CD4-positive, alpha-beta T cell (primary cell): ENCODE results near the gene TMEM150B. TPM values are rescaled to one million over a fixed set of nuclear protein-coding genes. Genes with fewer than 3 reads are reported as not detected.

Source experiments
- ATAC-seq: fragments of 200-7000 bp; cut with Tn5 transposase; one replicate; pipeline ENCODE4 v1.10.0; 2022; ENCODE audit warnings: mild to moderate bottlenecking; ENCODE audit not compliant: poor library complexity
- CTCF ChIA-PET: fragments of 350-600 bp; sonication (Branson Sonifier 250); formaldehyde crosslinking; loops from one replicate; lab custom pipeline; 2021; ENCODE audit warnings: antibody characterized with exemption, inconsistent platforms; lab: Charles Lee
- POLR2A ChIA-PET: fragments of 350-600 bp; sonication (Branson Sonifier 250); formaldehyde crosslinking; loops from one replicate; lab custom pipeline; 2021; ENCODE audit warnings: antibody characterized with exemption, inconsistent platforms; lab: Charles Lee
- DNase-seq, 14 experiments: peaks; one replicate each; pipeline ENCODE4 v3.0.0-alpha.2; 2013 to 2020; ENCODE audit warnings: mixed read lengths in 2 of 14
- H3K27ac ChIP-seq, 2 donors: one replicate each; pipeline versions ENCODE4 v1.5.1 to v1.7.0; 2013; ENCODE audit warnings: low read length in 2 of 2, low read depth in 1 of 2, mild to moderate bottlenecking in 1 of 2
- H3K27me3 ChIP-seq, 2 experiments: 1 replicate in 1 of 2; 2 replicates in 1 of 2; pipeline versions ENCODE4 v1.6.1 to v1.7.0; 2013; ENCODE audit warnings: low read length in 2 of 2, control low read depth in 1 of 2, mild to moderate bottlenecking in 1 of 2, moderate library complexity in 1 of 2; ENCODE audit not compliant: insufficient read depth in 2 of 2, control insufficient read depth in 1 of 2
- H3K36me3 ChIP-seq: one replicate; pipeline ENCODE4 v1.6.1; 2013; ENCODE audit warnings: low read length, control low read depth; ENCODE audit not compliant: insufficient read depth
- H3K4me1 ChIP-seq: one replicate; pipeline ENCODE4 v1.6.1; 2013; ENCODE audit warnings: low read length, control low read depth; ENCODE audit not compliant: insufficient read depth
- H3K4me3 ChIP-seq: one replicate; pipeline ENCODE4 v1.5.1; 2013; ENCODE audit warnings: mild to moderate bottlenecking, low read length, moderate library complexity
- H3K9me3 ChIP-seq, 2 experiments: 1 replicate in 1 of 2; 2 replicates in 1 of 2; pipeline versions ENCODE4 v1.6.1 to v1.7.0; 2013; ENCODE audit warnings: low read length in 2 of 2, mild to moderate bottlenecking in 2 of 2, control low read depth in 1 of 2, moderate library complexity in 1 of 2; ENCODE audit not compliant: control insufficient read depth in 1 of 2, insufficient read depth in 1 of 2
- H3K27ac Mint-ChIP-seq: one replicate; pipeline ENCODE4 v1.8.0; 2020; ENCODE audit warnings: mixed read lengths
- H3K27me3 Mint-ChIP-seq: one replicate; pipeline ENCODE4 v1.8.0; 2021; ENCODE audit warnings: mixed read lengths
- H3K36me3 Mint-ChIP-seq: one replicate; pipeline ENCODE4 v1.8.0; 2021; ENCODE audit warnings: low read depth, mixed read lengths
- H3K4me1 Mint-ChIP-seq: one replicate; pipeline ENCODE4 v1.8.0; 2021; ENCODE audit warnings: low read depth, mixed read lengths
- H3K4me3 Mint-ChIP-seq: one replicate; pipeline ENCODE4 v1.8.0; 2020; ENCODE audit warnings: mild to moderate bottlenecking, mixed read lengths
- H3K9me3 Mint-ChIP-seq: one replicate; pipeline ENCODE4 v1.8.0; 2020; ENCODE audit warnings: mixed read lengths
- intact Hi-C, 2 experiments: fragments of 100-400 bp; cut with DNase I in 1 of 2; cut with micrococcal nuclease in 1 of 2; formaldehyde crosslinking; loops; one replicate each; pipeline versions ENCODE4 v1.15.1 to v1.9.0; 2023 to 2025; cut with DNase I, micrococcal nuclease
- total RNA-seq, 174 experiments: library from RNA in 2 of 174; stranded (reverse) in 2 of 174; gene quantifications; one replicate each; pipeline ENCODE4 v1.2.3 and lab custom pipeline; 2021 to 2026
- TF ChIP-seq, protein P1 (sequence below): fragments of 200-600 bp; IDR thresholded peaks from one replicate; pipeline ENCODE4 v1.8.0; 2022; ENCODE audit warnings: antibody characterized with exemption, mild to moderate bottlenecking

Gene TMEM150B
- total RNA-seq, 2 experiments from 2014 or later: not detected

DNA sequence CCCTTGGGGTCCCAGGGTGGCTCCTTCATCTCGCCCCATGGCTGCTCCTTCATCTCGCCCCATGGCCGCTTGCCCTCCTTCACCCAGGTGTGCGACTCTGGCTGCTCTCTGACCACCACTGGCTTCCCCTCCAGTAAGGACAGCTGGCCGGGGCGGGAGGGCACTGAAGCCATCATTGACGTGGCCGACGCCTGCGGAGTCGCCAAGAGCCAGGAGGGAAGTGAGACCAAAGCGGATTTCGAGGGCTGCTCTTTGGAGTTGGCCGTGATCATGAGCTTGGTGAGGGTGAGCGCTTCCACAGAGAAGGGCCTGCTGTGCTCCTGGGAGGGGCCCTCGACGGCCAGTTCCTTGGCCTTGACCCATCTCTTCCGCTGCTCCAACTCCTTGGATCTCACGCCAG is 33.4 kb upstream of the TMEM150B start:
- no peak for DNase-seq
- Histone ChIP-seq H3K27ac (no peak overlapping the region), H3K36me3 (no peaks in the 10 kb centered on the region), H3K9me3 (peaks cover 0 to 10% of the 10 kb centered on the region in 2 experiments), H3K27me3 (peaks cover 9 to 11% of the 10 kb centered on the region in 2 experiments), H3K4me3 (no peak overlapping the region), H3K4me1 (peaks cover 17% of the 10 kb centered on the region)
- Mint-ChIP-seq H3K4me1 (peaks cover 7% of the 10 kb centered on the region), H3K4me3 (no peak overlapping the region), H3K36me3 (no peaks in the 10 kb centered on the region), H3K27me3 (peaks cover 28% of the 10 kb centered on the region), H3K9me3 (no peaks in the 10 kb centered on the region), H3K27ac (no peak overlapping the region)
- intact Hi-C loops: no loop called here
- CTCF ChIA-PET: no interaction called here
- TF ChIP-seq, protein P1, sequence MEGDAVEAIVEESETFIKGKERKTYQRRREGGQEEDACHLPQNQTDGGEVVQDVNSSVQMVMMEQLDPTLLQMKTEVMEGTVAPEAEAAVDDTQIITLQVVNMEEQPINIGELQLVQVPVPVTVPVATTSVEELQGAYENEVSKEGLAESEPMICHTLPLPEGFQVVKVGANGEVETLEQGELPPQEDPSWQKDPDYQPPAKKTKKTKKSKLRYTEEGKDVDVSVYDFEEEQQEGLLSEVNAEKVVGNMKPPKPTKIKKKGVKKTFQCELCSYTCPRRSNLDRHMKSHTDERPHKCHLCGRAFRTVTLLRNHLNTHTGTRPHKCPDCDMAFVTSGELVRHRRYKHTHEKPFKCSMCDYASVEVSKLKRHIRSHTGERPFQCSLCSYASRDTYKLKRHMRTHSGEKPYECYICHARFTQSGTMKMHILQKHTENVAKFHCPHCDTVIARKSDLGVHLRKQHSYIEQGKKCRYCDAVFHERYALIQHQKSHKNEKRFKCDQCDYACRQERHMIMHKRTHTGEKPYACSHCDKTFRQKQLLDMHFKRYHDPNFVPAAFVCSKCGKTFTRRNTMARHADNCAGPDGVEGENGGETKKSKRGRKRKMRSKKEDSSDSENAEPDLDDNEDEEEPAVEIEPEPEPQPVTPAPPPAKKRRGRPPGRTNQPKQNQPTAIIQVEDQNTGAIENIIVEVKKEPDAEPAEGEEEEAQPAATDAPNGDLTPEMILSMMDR: no peak
- POLR2A ChIA-PET: interaction anchor here (0.6 kb wide), 1 partner anchor 49 kb away, joined by 3 read pairs; no protein-coding TSS in a partner anchor
- no peak for ATAC-seq

DNA sequence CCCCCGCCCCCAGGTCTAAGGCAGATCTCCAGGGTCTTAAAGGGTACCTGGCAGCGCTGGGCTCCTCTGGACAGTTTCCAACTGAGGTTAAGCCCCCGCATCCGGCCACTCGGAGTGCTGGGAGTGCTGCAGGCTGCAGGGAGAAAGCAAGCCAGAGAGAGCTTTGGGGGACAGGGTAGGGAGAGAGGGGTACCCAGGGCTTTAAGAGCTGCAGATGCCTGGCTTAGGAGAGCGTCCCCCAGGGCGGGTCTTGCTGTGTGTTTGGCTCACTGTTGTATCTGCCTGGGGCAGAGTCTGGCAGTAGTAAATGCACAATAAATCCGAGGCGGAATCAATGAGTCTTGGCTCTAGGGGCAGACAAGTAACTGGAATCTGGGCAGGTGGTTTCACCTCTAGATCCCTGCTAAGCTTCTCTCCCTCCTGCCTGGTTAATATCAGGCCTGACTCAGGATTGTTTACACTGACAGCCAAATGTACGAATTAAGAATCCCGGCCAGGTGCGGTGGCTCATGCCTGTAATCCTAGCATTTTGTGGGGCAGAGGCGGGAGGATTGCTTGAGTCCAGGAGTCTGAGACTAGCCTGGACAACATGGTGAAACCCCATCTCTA is 30.2 kb upstream of the TMEM150B start:
- Histone ChIP-seq H3K4me3 (no peak overlapping the region), H3K9me3 (peaks cover 0 to 27% of the 10 kb centered on the region in 2 experiments), H3K27me3 (peaks cover 34% of the 10 kb centered on the region in 2 experiments), H3K27ac (no peak overlapping the region), H3K4me1 (peaks cover 29% of the 10 kb centered on the region), H3K36me3 (no peaks in the 10 kb centered on the region)
- Mint-ChIP-seq H3K9me3 (no peaks in the 10 kb centered on the region), H3K27me3 (peaks cover 58% of the 10 kb centered on the region), H3K36me3 (no peaks in the 10 kb centered on the region), H3K4me1 (peaks cover 25% of the 10 kb centered on the region), H3K4me3 (peak overlapping the region; percentile 45), H3K27ac (no peak overlapping the region)
- no peak for ATAC-seq
- ChIA-PET CTCF (interaction anchor here (1.2 to 1.3 kb wide), 2 partner anchors 16 to 63 kb away, joined by 3 to 4 read pairs; no protein-coding TSS in a partner anchor), POLR2A (interaction anchor here (1.5 kb wide), 1 partner anchor 16 kb away, joined by 7 read pairs; the partner anchor contains the start of gene KMT5C)
- no peak for DNase-seq
- intact Hi-C loops: loop anchor here in 1 of 2 experiments (2.0 kb wide), 1 partner anchor 17 kb away; the partner anchor contains the start of gene KMT5C
- TF ChIP-seq, protein P1: no peak

DNA sequence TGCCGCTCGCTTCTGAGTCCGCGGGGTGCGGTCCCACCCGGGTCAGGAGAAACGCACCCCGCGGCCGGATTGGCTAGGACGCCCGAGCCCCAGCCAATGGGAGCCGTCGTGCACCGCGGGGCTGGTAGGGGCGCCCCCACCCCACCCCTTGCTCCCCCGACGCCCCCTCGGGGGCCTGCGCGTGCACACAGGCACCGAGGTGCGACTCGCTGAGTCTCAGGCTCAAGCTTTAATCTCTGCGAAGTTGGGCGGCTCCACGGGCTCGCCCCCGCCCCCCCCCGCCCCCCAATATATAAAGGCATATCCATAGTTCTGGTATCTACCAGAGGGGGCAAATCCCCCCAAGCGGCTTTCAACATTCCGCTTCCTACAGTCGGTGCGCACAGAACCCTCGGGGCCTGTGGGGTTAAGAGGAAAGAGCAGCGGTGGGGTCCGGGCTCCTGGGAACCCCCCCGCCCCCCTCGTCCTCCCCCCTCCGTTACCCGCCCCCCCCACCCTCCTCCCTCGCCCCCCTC is 29.6 kb upstream of the TMEM150B start, which contains the start of gene COX6B2:
TSS of gene COX6B2 (minus strand) at position 22 of the 515 bp plus-strand sequence. CDS start 198 bp downstream, outside the sequence.
- H3K36me3 Mint-ChIP-seq: no peaks in the 10 kb centered on the region
- H3K4me1 Mint-ChIP-seq: peaks cover 25% of the 10 kb centered on the region
- peaks cover 29% of the 10 kb centered on the region for H3K4me1 ChIP-seq
- ATAC-seq: no peak
- H3K27ac Mint-ChIP-seq: no peak within 1 kb of the TSS
- H3K9me3 Mint-ChIP-seq: no peaks in the 10 kb centered on the region
- no peak within 1 kb of the TSS for H3K27ac ChIP-seq
- peak within 1 kb of the TSS; percentile 54 for H3K4me3 ChIP-seq
- no peaks in the 10 kb centered on the region for H3K36me3 ChIP-seq
- peaks cover 0 to 27% of the 10 kb centered on the region in 2 experiments for H3K9me3 ChIP-seq
- H3K4me3 Mint-ChIP-seq: peak within 1 kb of the TSS; percentile 70
- peaks cover 58% of the 10 kb centered on the region for H3K27me3 Mint-ChIP-seq
- no peak for DNase-seq
- ChIA-PET CTCF (interaction anchor here (1.2 to 1.3 kb wide), 2 partner anchors 16 to 63 kb away, joined by 3 to 4 read pairs; no protein-coding TSS in a partner anchor), POLR2A (no interaction called here)
- TF ChIP-seq, protein P1: no peak
- intact Hi-C loops: loop anchor here (1.0 to 5.0 kb wide), 3 partner anchors 14 to 33 kb away; partner anchors contain the start of genes KMT5C (in 1 of the 2) and RPL28 (in 1 of the 2)
- H3K27me3 ChIP-seq: peaks cover 34% of the 10 kb centered on the region in 2 experiments
